Eye (tissue), 1 donor: ENCODE data around the gene SORBS1.

Experiments used
- DNase-seq: peaks from one replicate; pipeline ENCODE4 v3.0.0-alpha.2; 2015

Gene SORBS1

DNA sequence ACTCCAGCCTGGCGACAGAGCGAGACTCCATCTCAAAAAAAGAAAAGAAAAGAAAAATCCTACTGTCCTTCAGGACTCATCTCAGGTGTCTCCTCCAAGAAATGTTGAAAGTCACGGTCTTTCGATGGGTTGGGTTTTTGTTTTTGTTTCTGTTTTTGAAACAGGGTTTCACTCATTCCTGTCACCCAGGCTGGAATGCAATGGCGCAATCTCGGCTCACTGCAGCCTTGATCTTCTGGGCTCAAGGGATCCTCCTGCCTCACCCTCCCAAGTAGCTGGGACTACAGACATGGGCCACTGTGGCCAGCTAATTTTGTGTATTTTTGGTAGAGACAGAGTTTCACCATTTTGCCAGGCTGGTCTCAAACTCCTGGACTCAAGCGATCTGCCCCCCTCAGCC, 3.1 kb upstream of the SORBS1 start:
- no peak for DNase-seq

- no peak for DNase-seq
Measured at GRCh38 chr10:95562341-95562965, 1.3 kb upstream of the SORBS1 start.

- no peak for DNase-seq
Measured at GRCh38 chr10:95561864-95562177, 650 bp upstream of the SORBS1 start.

GRCh38 chr10:95560278-95561176, 644 bp downstream of the SORBS1 start:
- DNase-seq, result peak; percentile 80

GRCh38 chr10:95559896-95560277, 1.3 kb downstream of the SORBS1 start:
- DNase-seq, result no peak

DNA sequence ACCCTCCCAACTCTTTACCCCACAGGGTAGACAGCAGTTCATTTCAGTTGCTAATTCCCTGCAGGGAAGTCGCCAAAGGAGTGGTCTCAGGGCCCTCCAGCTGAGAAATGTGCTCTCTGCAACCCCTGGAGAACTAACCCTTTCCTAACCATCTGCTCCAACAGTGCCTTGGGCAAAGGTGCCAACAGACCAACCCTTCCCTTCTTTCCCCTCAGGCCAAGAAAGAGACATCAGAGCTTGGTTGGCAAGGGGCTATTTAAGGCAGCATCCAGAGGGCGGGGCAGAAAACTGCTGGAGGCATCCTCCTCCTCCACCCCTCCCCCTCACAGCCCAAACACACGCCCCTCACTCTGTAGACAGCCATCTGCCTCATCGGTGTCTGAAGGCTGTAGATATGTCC, 1.7 kb downstream of the SORBS1 start:
- DNase-seq, result peak; percentile 83

DNA sequence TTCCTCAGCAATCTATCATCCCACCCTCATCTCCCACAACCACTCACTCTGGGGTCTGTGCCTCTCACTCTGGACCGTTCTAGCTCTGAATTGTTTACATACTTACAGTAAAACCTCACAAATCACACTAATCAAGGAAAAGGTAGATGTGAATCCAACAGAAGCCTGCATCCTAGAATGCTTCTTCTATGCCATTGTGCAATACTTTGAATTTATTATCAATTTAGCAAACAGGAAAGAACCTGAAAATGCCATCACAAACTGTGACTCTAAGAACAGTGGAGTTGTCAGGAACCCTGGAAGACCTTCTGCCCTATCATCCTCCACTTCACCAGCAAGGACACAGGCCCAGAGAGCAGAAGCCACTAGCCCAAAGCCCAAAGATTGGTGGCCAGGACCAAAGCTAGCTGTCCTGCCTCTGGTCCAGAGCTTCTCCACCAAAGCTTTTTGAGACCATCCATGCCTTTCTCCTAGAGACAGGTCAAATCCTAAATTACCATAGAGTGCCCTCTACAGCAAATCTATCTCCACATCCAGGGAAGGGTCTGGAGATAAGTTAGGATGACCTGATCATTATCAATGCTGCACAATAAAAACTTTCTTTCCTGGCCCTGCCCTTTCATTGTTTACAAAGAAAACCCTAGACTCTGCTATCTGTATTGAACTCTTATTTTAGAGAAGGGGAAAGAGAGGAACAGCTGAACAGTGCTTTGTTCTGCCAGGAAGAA, 2.4 kb downstream of the SORBS1 start:
- DNase-seq, result no peak

DNA sequence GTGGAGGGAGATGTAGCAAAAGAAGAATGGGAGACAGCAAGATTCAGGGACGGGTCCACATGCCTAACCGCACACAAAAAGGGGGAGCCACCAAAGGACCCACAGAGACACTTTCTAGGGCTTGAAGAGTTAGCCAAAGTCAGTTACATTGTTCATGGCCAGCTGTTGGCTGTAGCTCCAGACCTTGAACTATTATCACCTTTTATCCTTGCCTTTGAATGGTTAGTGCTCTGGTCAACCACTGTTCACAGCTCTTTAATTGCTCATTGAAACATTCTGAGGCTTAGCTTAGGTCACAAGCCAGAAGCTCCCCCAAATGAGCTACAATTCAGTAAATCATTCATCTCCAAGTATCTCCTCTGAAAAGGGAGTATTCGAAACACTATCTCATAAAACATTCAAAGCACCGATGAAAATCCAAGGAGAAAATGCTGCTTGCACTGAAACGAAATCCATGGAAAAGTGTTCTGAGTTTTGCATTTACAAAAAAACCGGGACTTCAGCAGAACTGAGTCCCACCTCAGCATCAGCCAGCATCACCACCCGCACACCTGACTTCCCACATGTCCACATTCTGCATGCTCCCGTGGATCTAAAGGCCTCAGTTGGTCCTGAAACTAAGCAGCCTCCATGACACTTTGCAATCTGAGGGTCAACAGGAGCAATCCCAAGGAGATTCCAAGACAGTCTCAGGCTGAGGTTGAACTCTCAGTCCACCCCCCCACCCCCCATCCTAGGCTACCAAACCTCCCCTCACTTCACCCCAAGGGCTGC, 4.0 kb downstream of the SORBS1 start:
- no peak for DNase-seq

GRCh38 chr10:95553674-95554073, 7.5 kb downstream of the SORBS1 start:
- DNase-seq, result no peak

DNA sequence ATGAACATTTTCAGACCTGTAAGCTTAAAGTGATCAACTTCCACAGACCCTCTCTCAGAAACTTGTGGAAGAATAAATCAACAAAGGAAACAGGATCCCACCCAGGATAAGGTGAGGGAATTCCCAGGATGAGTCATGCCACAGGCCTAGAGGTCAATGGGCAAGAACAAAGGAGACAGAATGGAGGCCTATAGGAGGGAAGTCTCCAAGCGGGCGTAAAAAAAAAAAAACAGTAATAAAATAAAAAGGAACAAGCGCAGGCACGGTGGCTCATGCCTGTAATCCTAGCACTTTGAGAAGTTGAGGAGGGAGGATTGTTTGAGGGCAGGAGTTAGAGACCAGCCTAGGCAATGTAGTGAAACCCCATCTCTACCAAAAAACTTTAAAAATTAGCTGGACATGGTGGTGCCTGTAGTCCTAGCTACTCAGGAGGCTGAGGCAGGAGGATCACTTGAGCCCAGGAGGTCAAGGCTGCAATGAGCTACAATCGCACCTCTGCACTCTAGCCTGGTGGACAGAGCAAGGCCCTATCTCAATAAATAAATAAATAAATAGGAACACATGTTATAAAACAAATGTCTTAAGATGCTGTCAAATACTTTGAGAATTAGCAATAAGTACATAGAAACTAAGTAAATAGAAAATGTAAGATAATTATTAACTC, 8.4 kb downstream of the SORBS1 start:
- no peak for DNase-seq

GRCh38 chr10:95550073-95550672, 11.0 kb downstream of the SORBS1 start:
- no peak for DNase-seq

DNA sequence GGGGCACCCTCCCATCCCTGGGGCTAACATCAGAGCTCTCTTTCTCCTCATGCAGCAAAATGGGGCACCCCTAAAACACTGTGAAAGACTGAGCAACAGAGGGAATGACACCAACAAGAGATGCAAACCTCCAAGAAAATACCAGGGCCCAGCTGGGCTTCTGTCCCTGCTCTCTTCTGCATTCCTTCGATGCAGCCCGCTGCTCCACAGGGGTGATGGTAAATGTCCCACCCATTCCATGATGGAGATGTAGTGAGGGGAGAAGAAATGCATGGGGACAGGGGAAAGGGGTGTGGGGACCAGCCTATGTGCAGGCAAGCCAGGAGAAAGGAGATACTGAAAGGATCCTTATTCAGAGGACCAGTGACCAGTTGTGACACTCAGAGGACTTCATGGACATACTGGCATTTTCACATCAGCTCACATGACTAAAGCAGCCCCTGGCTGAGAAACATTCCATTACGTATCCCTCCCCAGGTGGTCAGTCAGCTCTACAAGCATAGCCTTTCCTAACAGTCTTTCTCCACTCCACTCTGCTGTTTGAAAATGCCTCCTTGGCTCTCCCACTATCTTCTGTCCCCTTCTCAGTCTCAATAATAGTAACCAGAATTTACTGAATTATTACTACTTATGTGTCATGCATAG, 13.3 kb downstream of the SORBS1 start:
- no peak for DNase-seq

DNA sequence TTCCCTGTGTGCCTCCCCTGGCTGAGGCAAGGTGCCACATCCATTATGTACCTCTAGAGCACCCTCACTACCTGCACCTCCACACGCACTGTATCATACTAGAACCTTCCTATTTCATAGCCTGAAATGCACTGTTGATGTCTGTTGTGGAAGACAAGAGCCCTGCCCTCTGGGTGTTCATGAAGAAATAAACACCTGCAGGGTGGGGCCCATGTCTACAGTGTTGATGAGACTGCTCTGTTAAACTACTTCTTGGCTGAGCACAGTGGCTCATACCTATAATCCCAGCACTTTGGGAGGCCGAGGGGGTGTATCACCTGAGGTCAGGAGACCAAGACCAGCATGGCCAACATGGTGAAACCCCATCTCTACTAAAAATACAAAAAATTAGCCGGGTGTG, 14.0 kb downstream of the SORBS1 start:
- DNase-seq, result no peak

DNA sequence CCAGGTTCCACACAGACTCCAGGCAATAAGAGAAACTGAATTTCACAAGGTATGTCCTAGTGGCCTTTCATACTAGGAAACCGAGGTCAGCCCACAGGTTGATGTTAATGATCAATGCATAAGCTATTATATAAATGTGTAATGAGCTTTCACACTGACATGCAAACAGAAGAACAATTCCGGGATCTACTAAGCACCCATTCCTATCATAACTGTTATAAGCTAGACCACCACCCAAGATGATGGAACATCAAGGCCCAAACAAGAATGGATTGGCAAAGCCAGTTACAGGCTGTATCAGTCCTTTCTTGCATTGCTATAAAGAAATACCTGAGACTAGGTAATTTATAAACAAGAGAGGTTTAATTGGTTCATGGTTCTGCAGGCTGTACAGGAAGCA, 15.2 kb downstream of the SORBS1 start:
- DNase-seq, result no peak

DNA sequence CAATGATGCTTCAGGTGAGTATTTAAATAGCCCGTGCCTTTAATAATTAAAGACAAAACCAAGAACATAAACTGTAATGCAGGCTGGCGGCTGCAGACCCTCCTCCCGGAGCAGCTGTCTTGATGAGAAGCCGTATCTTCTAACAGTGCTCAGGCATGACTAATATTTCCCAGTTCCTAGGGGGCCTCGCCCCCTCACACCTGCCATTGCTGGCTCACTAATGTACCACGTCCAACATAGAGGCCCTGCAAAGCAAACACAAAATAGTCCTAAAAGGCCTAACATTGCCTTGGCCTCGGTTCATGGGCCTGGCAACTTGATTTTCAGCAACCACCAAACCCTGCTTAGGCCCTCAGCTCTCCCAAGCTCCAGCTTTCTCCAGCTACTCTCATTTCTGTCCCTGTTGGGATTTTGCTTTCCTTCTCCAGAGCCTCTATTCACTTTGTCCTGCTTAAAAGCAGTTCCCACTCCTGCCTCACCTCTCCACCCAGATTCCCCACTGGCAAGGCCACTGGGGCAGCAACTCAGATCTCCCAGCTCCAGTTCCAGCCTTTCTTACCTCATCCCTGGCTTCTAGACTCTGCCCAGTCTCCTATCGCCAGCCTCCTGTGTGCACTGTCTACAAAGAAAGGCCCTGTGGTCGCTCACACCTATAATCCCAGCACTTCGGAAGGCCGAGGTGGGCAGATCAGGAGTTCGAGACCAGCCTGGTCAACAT, 16.2 kb downstream of the SORBS1 start:
- peak; percentile 19 for DNase-seq

DNA sequence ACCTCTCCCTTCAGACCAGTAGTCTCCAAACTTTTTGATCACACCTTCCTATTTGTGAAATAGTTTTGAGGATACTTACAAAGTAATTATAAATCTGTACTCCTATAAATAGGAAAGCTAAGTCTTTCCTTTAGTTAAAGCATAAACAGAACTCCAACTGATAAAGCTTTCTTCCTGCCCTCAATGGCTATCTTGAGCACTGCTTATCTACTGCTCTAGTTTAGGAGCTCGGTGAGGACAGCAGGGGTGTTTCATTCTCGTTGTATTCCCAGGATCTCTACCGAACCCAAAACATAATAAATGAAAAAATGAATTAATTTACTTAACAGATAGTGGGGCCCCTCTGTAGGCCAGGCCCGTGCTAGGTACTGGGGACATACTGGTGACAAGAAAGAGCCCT, 17.7 kb downstream of the SORBS1 start:
- DNase-seq, result no peak

- DNase-seq, result no peak
Measured at GRCh38 chr10:95542761-95543160, 18.4 kb downstream of the SORBS1 start.

- DNase-seq, result no peak
Measured at GRCh38 chr10:95542330-95542729, 18.8 kb downstream of the SORBS1 start.

GRCh38 chr10:95540514-95541052, 20.6 kb downstream of the SORBS1 start:
- no peak for DNase-seq

GRCh38 chr10:95539560-95540284, 21.4 kb downstream of the SORBS1 start:
- DNase-seq, result no peak
